Activated B cell treated with CpG ODN at 0.5 μM for 24 hours (primary cell): Measurements from ENCODE around the gene TMEM187. TPM values are rescaled to one million over a fixed set of nuclear protein-coding genes. Genes with fewer than 3 reads are reported as not detected.

Experiments used
- ATAC-seq: fragments of 200-7000 bp; cut with Tn5 transposase; one replicate; pipeline ENCODE4 v1.10.0; 2021; ENCODE audit warnings: low read depth, mild to moderate bottlenecking, moderate library complexity
- CTCF ChIA-PET: fragments of 350-600 bp; sonication (Branson Sonifier 250); formaldehyde crosslinking; loops from one replicate; lab custom pipeline; 2021; ENCODE audit warnings: antibody characterized with exemption; lab: Charles Lee
- POLR2A ChIA-PET: fragments of 350-600 bp; sonication (Branson Sonifier 250); formaldehyde crosslinking; loops from one replicate; lab custom pipeline; 2021; ENCODE audit warnings: antibody characterized with exemption; lab: Charles Lee
- DNase-seq: peaks from one replicate; pipeline ENCODE4 v3.0.0; 2022
- H3K27ac Mint-ChIP-seq: one replicate; pipeline ENCODE4 v1.8.0; 2020; ENCODE audit warnings: mixed read lengths
- H3K27me3 Mint-ChIP-seq: one replicate; pipeline ENCODE4 v1.8.0; 2021; ENCODE audit warnings: mixed read lengths
- H3K36me3 Mint-ChIP-seq: one replicate; pipeline ENCODE4 v1.8.0; 2021; ENCODE audit warnings: low read depth, mixed read lengths
- H3K4me1 Mint-ChIP-seq: one replicate; pipeline ENCODE4 v1.8.0; 2021; ENCODE audit warnings: mixed read lengths
- H3K4me3 Mint-ChIP-seq: one replicate; pipeline ENCODE4 v1.8.0; 2020; ENCODE audit warnings: mild to moderate bottlenecking, mixed read lengths
- H3K9me3 Mint-ChIP-seq: one replicate; pipeline ENCODE4 v1.8.0; 2020; ENCODE audit warnings: mixed read lengths
- CTCF ChIP-seq: fragments of 200-600 bp; IDR thresholded peaks from one replicate; pipeline ENCODE4 v1.8.0; 2022; ENCODE audit warnings: antibody characterized with exemption, mild to moderate bottlenecking
- intact Hi-C: fragments of 100-400 bp; cut with micrococcal nuclease; formaldehyde crosslinking; loops from one replicate; pipeline ENCODE4 v1.15.1; 2024
- total RNA-seq: library from RNA; stranded (reverse); gene quantifications from 2 replicates; pipeline ENCODE4 v1.2.3, GENCODE V29; 2022

Gene TMEM187
- total RNA-seq, 1 donor from 2014 or later = 2.9 TPM

DNA sequence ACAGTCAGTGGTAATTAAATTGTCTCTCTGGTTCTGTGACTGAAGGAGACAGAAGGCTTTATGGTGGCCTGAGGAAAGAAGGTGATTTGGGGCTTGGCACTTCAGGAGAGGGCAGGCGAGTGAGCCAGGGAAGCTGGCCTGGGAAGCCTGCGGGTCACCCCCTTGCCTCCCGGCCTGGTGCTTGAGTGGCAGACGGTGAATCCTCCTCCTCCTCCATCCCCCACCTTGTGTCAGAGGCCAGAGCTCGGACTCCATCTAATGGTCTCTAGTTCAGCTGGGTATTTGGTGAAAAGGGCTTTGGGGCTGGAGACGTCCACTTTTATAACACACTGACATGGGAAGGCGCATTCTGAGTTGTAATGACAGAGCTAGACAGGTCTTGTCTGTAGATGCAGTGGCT is 8.7 kb downstream of the TMEM187 start:
- H3K9me3 Mint-ChIP-seq = no peaks in the 10 kb centered on the region
- no peak for ATAC-seq
- H3K27me3 Mint-ChIP-seq = no peaks in the 10 kb centered on the region
- no peak for DNase-seq
- CTCF ChIA-PET = interaction anchor here (1.4 kb wide), 1 partner anchor 33 kb away, joined by 7 read pairs; no protein-coding TSS in a partner anchor
- intact Hi-C loops = no loop called here
- no peaks in the 10 kb centered on the region for H3K36me3 Mint-ChIP-seq
- H3K4me1 Mint-ChIP-seq = peaks cover 55% of the 10 kb centered on the region
- no peak for TF ChIP-seq CTCF
- H3K27ac Mint-ChIP-seq = peak overlapping the region; percentile 92
- POLR2A ChIA-PET = interaction anchor here (0.6 to 3.0 kb wide), 10 partner anchors 10 to 509 kb away, joined by 3 to 19 read pairs (median 6); partner anchors contain the start of genes HCFC1 and SLC10A3
- H3K4me3 Mint-ChIP-seq = peak overlapping the region; percentile 55

- ATAC-seq = no peak
- intact Hi-C loops = no loop called here
- Mint-ChIP-seq H3K9me3 (no peaks in the 10 kb centered on the region), H3K36me3 (no peaks in the 10 kb centered on the region), H3K27ac (peak overlapping the region; percentile 92), H3K27me3 (no peaks in the 10 kb centered on the region), H3K4me3 (peak overlapping the region; percentile 55), H3K4me1 (peaks cover 55% of the 10 kb centered on the region)
- ChIA-PET CTCF (interaction anchor here (1.4 kb wide), 1 partner anchor 32 kb away, joined by 7 read pairs; no protein-coding TSS in a partner anchor), POLR2A (interaction anchor here (1.0 to 3.0 kb wide), 4 partner anchors 11 to 508 kb away, joined by 6 to 19 read pairs (median 12); partner anchors contain the start of genes HCFC1 and SLC10A3)
- no peak for DNase-seq
- no peak for TF ChIP-seq CTCF
Measured at GRCh38 chrX:153981771-153982533, 9.4 kb downstream of the TMEM187 start.

DNA sequence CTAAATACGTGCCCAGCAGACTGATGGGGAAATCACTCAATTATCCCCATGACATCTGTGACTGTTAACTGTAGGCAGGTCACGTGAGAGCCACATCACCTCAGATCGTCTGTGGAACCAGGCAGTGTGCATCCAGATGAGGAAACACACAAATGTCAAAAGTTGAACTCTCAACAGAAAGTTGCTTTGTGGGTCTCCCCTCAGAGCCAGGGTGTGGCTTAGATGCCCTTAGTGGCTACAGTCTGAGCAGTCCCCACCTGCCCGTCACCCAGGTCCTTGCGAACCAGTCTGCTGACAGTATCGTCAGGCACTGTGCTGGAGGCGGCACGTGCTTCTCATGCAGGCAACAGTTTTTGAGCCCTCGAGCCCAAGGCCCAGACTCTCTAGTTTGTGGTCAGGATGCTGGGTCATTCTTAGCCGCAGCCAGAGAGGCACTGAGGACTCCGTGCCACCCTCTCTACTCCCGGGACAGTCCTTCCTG is 10.8 kb downstream of the TMEM187 start:
- TF ChIP-seq CTCF = no peak
- CTCF ChIA-PET = no interaction called here
- Mint-ChIP-seq H3K4me1 (peaks cover 55% of the 10 kb centered on the region), H3K27me3 (no peaks in the 10 kb centered on the region), H3K27ac (peak overlapping the region; percentile 90), H3K9me3 (no peaks in the 10 kb centered on the region), H3K4me3 (peak overlapping the region; percentile 19), H3K36me3 (no peaks in the 10 kb centered on the region)
- intact Hi-C loops = no loop called here
- ATAC-seq (peak; percentile 17), DNase-seq (no peak)
- POLR2A ChIA-PET = interaction anchor here (3.6 kb wide), 1 partner anchor 13 kb away, joined by 17 read pairs; the partner anchor contains the start of gene HCFC1

- H3K4me3 Mint-ChIP-seq = peak overlapping the region; percentile 66
- no peak for DNase-seq
- ChIA-PET CTCF (interaction anchor here (1.6 kb wide), 1 partner anchor 29 kb away, joined by 7 read pairs; no protein-coding TSS in a partner anchor), POLR2A (interaction anchor here (0.7 to 3.6 kb wide), 7 partner anchors 11 to 36 kb away, joined by 3 to 17 read pairs (median 5); partner anchors contain the start of genes HCFC1 and IRAK1)
- peak; percentile 50 for ATAC-seq
- intact Hi-C loops = loop anchor here (1.0 to 2.0 kb wide), 2 partner anchors 11 to 18 kb away; no protein-coding TSS in a partner anchor
- peaks cover 55% of the 10 kb centered on the region for H3K4me1 Mint-ChIP-seq
- no peaks in the 10 kb centered on the region for H3K9me3 Mint-ChIP-seq
- TF ChIP-seq CTCF = no peak
- no peaks in the 10 kb centered on the region for H3K36me3 Mint-ChIP-seq
- H3K27ac Mint-ChIP-seq = peak overlapping the region; percentile 90
- H3K27me3 Mint-ChIP-seq = no peaks in the 10 kb centered on the region
Measured at GRCh38 chrX:153984351-153985178, 12.0 kb downstream of the TMEM187 start.
